Measurements from ENCODE around the gene MAP3K7. TPM values are rescaled to one million over a fixed set of nuclear protein-coding genes. Genes with fewer than 3 reads are reported as not detected.
A peak's percentile ranks its signal among the peaks of the same experiment; 100 is the strongest.

The MAP3K7 gene
- total and polyA plus RNA-seq, 2 of the 4 experiments (the other 2 are of a cell fraction): 26.5 to 29.9 TPM

- TF ChIP-seq CTCF (conservative IDR thresholded peaks at IDR 0.05; ENCODE audit: low read depth, low read length): peak; percentile 98
Observed at GRCh38 chr6:90478789-90479602, 107.9 kb downstream of the MAP3K7 start (continued).

GRCh38 chr6:90478278-90478677, 108.6 kb downstream of the MAP3K7 start:
- no peak overlapping the region for H3K23ac ChIP-seq (ENCODE audit: low read depth, low read length)
- H3K14ac ChIP-seq (replicated peaks; ENCODE audit: low read depth, low read length): no peak overlapping the region
- no peak overlapping the region for H4K8ac ChIP-seq (ENCODE audit: low read depth in 2 of 2, low read length in 2 of 2)
- H3K9me3 ChIP-seq (ENCODE audit: control insufficient read depth, insufficient read depth, low read length): no peaks in the 10 kb centered on the region
- no peaks in the 10 kb centered on the region; the same call in 1 of the 2 replicates for H3K4me1 ChIP-seq (ENCODE audit: control insufficient read depth, insufficient read depth, low read length)
- H2BK120ac ChIP-seq (ENCODE audit: low read depth, low read length): no peak overlapping the region
- H2BK15ac ChIP-seq (ENCODE audit: low read depth, low read length): no peak overlapping the region
- BruUV-seq (replicated peaks): no TSS peak
- no peak overlapping the region for H2BK5ac ChIP-seq (ENCODE audit: low read depth, low read length, poor library complexity, severe bottlenecking)
- H2BK20ac ChIP-seq (ENCODE audit: low read depth, low read length): no peak overlapping the region
- ATAC-seq (ENCODE audit: low read depth) (no peak), DNase-seq (no peak)
- no peak overlapping the region for H3K4me3 ChIP-seq (ENCODE audit: insufficient read depth, low read depth, low read length)
- intact Hi-C loops (cut with micrococcal nuclease): loop anchor here (2.0 to 5.0 kb wide), 3 partner anchors 181 to 381 kb away; partner anchors contain the start of gene BACH2
- no peak overlapping the region for H4K5ac ChIP-seq (ENCODE audit: low read depth, low read length)
- H3K4me2 ChIP-seq (ENCODE audit: low read depth, low read length): no peak overlapping the region
- H3K36me3 ChIP-seq (ENCODE audit: control insufficient read depth, insufficient read depth, low read length): no peaks in the 10 kb centered on the region
- dilution Hi-C loops (cut with HindIII; ENCODE audit: low sequenced_read_pairs, unreplicated experiment): no loop called here
- no peak overlapping the region for H2AK9ac ChIP-seq (replicated peaks; ENCODE audit: low read depth, low read length, poor library complexity)
- no peak overlapping the region for H3K18ac ChIP-seq (ENCODE audit: low read depth, low read length)
- no peak overlapping the region for H3K56ac ChIP-seq (ENCODE audit: extremely low read depth, insufficient read depth, low read length)
- no peak overlapping the region for H3K9ac ChIP-seq (ENCODE audit: low read depth, low read length)
- CTCF ChIA-PET: interaction anchor here (0.5 to 1.5 kb wide), 3 partner anchors 56 to 538 kb away, joined by 3 to 6 read pairs (median 5); no protein-coding TSS in a partner anchor
- no peak overlapping the region for H2AFZ ChIP-seq (replicated peaks; ENCODE audit: low read length, poor library complexity)
- in situ Hi-C loops (cut with MboI; ENCODE audit: low sequenced_read_pairs): loop anchor here (5.0 kb wide), 1 partner anchor 536 kb away; no protein-coding TSS in a partner anchor
- no peaks in the 10 kb centered on the region; the same call in 1 of the 2 replicates for H3K9me1 ChIP-seq (ENCODE audit: insufficient read depth, low read length)
- H3K79me1 ChIP-seq (ENCODE audit: low read depth in 1 of 2, low read length in 2 of 2): no peaks in the 10 kb centered on the region
- H2AK5ac ChIP-seq (ENCODE audit: low read depth, low read length): no peak overlapping the region
- POLR2A ChIA-PET (ENCODE audit: unreplicated experiment): no interaction called here
- H4K91ac ChIP-seq (ENCODE audit: insufficient read depth, low read depth, low read length): no peak overlapping the region
- H4K20me1 ChIP-seq (ENCODE audit: insufficient read depth, low read length): no peaks in the 10 kb centered on the region
- no CpG with 5 or more reads among the region's 4 CpGs for WGBS, 2 experiments (ENCODE audit: extremely low coverage in 2 of 2, insufficient read length in 1 of 2)
- H3K27me3 ChIP-seq (ENCODE audit: control insufficient read depth, insufficient read depth, low read length): peaks cover 5% of the 10 kb centered on the region; the same call in 1 of the 2 replicates
- H3K4ac ChIP-seq (ENCODE audit: low read depth, low read length): no peak overlapping the region
- no peak overlapping the region for H3K27ac ChIP-seq (ENCODE audit: insufficient read depth, low read length)
- TF ChIP-seq USF2 (IDR thresholded peaks at IDR 0.05; ENCODE audit: low read depth, low read length) (no peak), MXI1 (IDR thresholded peaks at IDR 0.05; ENCODE audit: borderline replicate concordance, low read depth, low read length) (no peak), POLR2A (IDR thresholded peaks at IDR 0.05; ENCODE audit: low read depth, low read length) (no peak), CEBPB (IDR thresholded peaks at IDR 0.05; ENCODE audit: low read depth, low read length) (no peak), MAZ (IDR thresholded peaks at IDR 0.05; ENCODE audit: borderline replicate concordance, low read depth, low read length) (no peak), RAD21 (IDR thresholded peaks at IDR 0.05; ENCODE audit: low read length) (no peak), CTCF (conservative IDR thresholded peaks at IDR 0.05; ENCODE audit: low read depth, low read length) (no peak), SMC3 (IDR thresholded peaks at IDR 0.05; ENCODE audit: low read depth, low read length) (no peak), MAFK (IDR thresholded peaks at IDR 0.05; ENCODE audit: low read depth, low read length) (no peak), CHD1 (IDR thresholded peaks at IDR 0.05; ENCODE audit: low read depth, low read length) (no peak), FOS (IDR thresholded peaks at IDR 0.05; ENCODE audit: low read depth, low read length) (no peak)
